Nucleus accumbens (tissue), 56 donors: ENCODE data around the gene GALNT2.
A peak's percentile ranks its signal among the peaks of the same experiment; 100 is the strongest.

Experiments used
- DNase-seq, 56 donors: peaks; one replicate each; lab custom pipeline; 2025; lab: John Stamatoyannopoulos, UW

The GALNT2 gene

GRCh38 chr1:230141797-230142607 lies 75.0 kb downstream of the GALNT2 start:
- no peak for DNase-seq

GRCh38 chr1:230142608-230143210 lies 75.7 kb downstream of the GALNT2 start:
- no peak for DNase-seq

- DNase-seq = peak in 8 of 56 donors; percentile 16 to 61 (median 36)
Observed at GRCh38 chr1:230143534-230143933, 76.5 kb downstream of the GALNT2 start.

- DNase-seq = no peak
Observed at GRCh38 chr1:230144010-230144614, 77.1 kb downstream of the GALNT2 start.

GRCh38 chr1:230144758-230145504 lies 77.9 kb downstream of the GALNT2 start:
- DNase-seq = no peak

- DNase-seq = no peak
Observed at GRCh38 chr1:230145505-230145899, 78.5 kb downstream of the GALNT2 start.

GRCh38 chr1:230145953-230146476 lies 79.0 kb downstream of the GALNT2 start:
- no peak for DNase-seq

GRCh38 chr1:230146709-230147108 lies 79.7 kb downstream of the GALNT2 start:
- no peak for DNase-seq

GRCh38 chr1:230147253-230148125 lies 80.5 kb downstream of the GALNT2 start:
- DNase-seq = no peak

GRCh38 chr1:230148126-230148652 lies 81.2 kb downstream of the GALNT2 start:
- no peak for DNase-seq

- no peak for DNase-seq
Observed at GRCh38 chr1:230148768-230149469, 81.9 kb downstream of the GALNT2 start.

GRCh38 chr1:230149751-230150584 lies 82.9 kb downstream of the GALNT2 start:
- DNase-seq = no peak

GRCh38 chr1:230150615-230151014 lies 83.6 kb downstream of the GALNT2 start:
- DNase-seq = no peak

- DNase-seq = no peak
Observed at GRCh38 chr1:230151924-230152468, 85.0 kb downstream of the GALNT2 start.

- no peak for DNase-seq
Observed at GRCh38 chr1:230152999-230153398, 86.0 kb downstream of the GALNT2 start.

- peak in 41 of 56 donors; percentile 21 to 81 (median 53) for DNase-seq
Observed at GRCh38 chr1:230153641-230154296, 86.7 kb downstream of the GALNT2 start.

- DNase-seq = no peak
Observed at GRCh38 chr1:230155021-230155420, 88.0 kb downstream of the GALNT2 start.
